GF-D8 (cell line): ENCODE results near the gene INTS12.
A peak's percentile ranks its signal among the peaks of the same experiment; 100 is the strongest.
"Not testable (repeated sequence)": the region's sequence is repeated elsewhere in the genome, so short reads cannot be mapped to it uniquely, and the experiment has no call there.

Source experiments
- DNase-seq: peaks from one replicate; lab custom pipeline; 2025; lab: John Stamatoyannopoulos, UW

Gene INTS12, protein sequence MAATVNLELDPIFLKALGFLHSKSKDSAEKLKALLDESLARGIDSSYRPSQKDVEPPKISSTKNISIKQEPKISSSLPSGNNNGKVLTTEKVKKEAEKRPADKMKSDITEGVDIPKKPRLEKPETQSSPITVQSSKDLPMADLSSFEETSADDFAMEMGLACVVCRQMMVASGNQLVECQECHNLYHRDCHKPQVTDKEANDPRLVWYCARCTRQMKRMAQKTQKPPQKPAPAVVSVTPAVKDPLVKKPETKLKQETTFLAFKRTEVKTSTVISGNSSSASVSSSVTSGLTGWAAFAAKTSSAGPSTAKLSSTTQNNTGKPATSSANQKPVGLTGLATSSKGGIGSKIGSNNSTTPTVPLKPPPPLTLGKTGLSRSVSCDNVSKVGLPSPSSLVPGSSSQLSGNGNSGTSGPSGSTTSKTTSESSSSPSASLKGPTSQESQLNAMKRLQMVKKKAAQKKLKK

DNA sequence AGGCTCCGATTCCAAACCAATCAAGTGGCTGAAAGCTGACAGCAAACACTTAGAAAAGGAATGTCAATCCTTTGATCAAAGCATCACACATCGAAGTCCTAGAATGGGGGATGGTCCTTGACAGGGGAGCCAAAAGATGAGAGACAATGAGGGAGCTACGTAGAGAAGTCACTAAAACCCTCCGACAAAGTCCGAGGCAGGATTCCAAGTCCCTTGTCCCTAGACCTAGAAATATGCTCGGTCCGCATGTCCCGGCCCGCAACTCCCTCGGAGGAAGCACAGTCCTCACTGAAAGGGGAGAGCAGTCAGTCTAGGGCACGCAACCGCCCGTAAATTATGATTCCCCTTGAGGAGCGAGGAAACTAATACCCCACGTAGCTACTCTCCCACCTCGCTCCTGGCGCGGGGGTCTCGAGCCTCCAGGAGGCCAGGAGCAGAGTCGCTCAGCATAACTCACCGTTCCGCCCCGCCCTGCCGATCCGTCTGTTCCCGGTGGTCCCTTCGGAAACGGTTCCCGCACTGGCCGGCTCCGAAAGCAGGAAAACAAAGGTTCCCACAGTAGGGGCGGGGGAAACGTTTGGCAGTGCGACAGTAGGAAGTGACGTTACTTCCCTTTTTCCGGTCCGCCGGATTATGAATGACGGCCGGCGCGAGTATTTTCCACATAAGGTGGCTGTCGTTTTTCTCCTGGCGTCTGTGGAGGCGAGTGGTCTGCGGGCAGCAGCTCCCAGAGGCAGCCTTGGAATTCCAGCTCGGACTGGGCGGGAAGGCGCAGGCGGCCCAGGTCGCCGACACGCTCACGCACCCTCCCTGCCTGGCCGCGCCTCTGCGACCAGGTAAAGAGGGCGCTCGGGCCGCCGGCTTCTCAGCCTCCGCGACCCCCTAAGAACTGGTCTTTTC lies at the start of gene INTS12, which contains the start of gene GSTCD:
Gene INTS12 (minus strand): TSS at position 509 of the 900 bp plus-strand sequence. CDS start 8,684 bp downstream, outside the sequence.
Gene GSTCD (plus strand): TSS at position 604 of the 900 bp plus-strand sequence. CDS start 8,830 bp downstream, outside the sequence.
- peak; percentile 70 for DNase-seq

DNA sequence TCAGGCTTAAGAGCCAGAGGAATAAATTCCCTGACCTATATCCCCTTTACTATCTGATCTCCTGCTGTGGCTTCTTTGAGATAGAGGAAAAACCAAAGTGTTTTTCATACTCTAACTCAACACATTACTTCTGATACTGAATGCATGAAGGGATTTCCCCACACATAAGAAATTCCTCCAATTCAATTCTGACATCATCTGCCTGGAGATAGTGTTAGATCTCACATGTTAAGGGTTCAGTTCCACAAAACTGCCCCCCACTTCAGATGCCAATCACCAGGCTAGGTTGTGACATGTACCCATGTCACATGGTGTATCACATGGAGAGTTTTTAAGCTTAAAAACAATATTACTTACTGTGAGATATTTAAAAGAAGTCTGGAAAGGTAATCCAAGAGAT lies 46.9 kb upstream of the INTS12 start:
- no peak for DNase-seq

DNA sequence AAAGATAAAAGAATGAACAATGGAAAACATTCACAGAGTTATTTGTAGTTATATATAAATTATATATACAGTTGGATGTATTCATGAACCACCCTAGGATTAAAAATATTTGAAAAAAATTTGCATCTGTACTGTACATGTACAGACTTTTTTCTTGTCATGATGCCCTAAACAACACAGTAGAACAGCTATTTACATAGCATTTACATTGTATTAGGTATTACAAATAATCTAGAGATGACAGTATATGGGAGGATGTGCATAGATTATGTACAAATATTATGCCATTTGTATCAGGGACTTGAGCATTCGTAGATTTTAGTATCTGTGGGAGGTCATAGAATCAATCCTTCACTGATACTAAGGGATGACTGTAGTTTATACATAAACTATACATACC lies 44.9 kb upstream of the INTS12 start:
- no peak for DNase-seq

- no peak for DNase-seq
Measured at GRCh38 chr4:105751718-105752299, 43.3 kb upstream of the INTS12 start.

DNA sequence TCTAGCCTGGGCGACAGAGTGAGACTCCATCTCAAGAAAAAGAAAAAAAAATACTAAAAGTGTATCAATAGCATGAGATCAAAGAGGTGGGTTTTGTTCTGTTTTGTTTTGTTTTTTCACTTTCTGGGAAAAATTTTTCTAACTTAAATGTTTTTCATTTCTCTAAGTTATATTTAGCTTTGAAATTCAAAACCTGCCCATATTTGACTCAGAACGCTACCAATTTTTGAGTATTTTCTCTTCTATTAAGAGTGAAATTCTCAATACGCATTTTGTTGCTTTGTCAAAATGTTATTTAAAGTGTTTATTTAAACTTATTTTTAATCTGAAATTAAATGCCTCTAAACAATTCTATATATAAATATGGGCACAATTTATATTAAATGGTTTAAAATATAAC lies 39.7 kb upstream of the INTS12 start:
- DNase-seq: no peak

GRCh38 chr4:105741548-105741947 lies 33.1 kb upstream of the INTS12 start:
- DNase-seq: no peak

DNA sequence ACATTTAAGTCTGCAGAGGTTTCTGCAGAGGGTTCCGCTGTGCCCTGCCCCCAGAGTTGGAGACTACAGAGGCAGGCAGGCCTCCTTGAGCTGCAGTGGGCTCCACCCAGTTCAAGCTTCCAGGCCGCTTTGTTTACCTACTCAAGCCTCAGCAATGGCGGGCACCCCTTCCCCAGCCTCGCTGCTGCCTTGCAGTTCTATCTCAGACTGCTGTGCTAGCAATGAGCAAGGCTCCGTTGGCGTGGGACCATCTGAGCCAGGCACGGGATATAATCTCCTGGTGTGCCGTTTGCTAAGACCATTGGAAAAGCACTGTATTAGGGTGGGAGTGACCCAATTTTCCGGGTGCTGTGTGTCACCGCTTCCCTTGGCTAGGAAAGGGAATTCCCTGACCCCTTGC lies 26.7 kb upstream of the INTS12 start:
- not testable (repeated sequence) for DNase-seq

DNA sequence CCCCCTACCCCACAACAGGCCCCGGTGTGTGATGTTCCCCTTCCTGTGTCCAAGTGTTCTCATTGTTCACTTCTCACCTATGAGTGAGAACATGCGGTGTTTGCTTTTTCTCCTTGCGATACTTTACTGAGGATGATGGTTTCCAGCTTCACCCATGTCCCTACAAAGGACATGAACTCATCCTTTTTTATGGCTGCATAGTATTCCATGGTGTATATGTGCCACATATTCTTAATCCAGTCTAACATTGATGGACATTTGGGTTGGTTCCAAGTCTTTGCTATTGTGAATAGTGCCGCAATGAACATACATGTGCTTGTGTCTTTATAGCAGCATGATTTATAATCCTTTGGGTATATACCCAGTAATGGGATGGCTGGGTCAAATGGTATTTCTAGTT lies 21.4 kb upstream of the INTS12 start:
- DNase-seq: not testable (repeated sequence)

DNA sequence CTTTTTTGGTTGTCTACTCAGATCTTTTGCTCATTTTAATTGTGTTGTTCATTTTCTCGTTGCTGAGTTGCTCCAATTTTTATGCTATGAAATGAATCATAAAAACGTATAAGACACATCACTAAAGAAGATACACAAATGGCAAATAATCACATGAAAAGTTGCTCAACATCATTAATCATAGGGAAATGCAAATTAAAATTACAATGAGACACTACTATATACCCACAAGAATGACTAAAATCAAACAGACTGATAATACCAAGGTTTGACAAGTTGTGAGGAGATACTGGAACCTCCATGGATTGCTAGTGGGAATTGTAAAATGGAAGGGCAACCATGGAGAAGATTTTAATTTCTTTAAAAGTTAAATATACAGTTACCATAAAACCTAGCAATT lies 17.1 kb upstream of the INTS12 start:
- DNase-seq: no peak

- DNase-seq: no peak
Measured at GRCh38 chr4:105719204-105719603, 10.7 kb upstream of the INTS12 start.

DNA sequence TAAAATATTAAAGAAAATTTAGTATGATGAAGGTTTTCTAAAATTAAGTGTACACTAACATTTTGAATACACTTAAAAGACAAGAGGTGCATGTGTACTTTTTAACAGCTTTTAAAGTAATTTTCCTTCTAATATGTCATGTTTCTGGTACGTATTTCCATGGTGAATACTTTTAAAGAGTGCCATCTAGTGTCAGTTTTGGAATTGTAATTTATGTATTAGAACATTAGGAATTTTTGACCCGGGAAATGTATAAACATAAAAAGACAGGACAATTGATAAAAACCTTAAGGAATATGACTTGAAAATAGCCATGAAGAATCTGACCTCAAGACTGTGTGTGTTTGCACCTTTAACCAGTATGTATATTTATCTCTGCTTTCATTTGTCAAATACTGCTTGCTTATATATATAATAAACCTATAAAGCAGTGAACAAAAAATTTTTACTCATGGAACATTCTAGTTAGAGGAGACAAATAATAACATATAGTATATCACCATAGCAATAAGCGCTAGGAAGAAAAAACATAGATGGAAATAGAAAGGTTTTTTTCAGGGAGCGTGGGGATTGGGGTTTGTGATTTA lies 7.3 kb upstream of the INTS12 start:
- DNase-seq: peak; percentile 27

DNA sequence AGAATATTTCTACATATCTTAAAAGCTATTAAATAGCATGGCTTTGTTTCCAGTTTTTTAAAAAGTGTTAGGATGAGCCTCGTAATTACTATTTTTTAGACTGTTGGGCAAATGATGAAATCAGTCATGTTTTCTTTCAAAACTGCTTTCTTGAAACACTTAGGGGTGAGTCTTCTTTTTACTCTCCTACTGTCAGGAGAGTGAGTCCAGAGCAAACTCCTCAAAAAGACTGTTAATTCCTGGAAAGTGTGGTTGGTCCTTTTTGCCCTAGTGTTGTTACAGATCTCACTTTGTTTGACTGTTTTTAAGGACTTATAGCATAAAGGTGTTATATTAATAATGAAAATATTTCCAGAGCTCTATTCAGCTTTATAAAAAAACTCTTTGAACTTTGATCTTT lies 6.4 kb upstream of the INTS12 start:
- peak; percentile 35 for DNase-seq

- peak; percentile 79 for DNase-seq
Measured at GRCh38 chr4:105714071-105714521, 5.6 kb upstream of the INTS12 start.

DNA sequence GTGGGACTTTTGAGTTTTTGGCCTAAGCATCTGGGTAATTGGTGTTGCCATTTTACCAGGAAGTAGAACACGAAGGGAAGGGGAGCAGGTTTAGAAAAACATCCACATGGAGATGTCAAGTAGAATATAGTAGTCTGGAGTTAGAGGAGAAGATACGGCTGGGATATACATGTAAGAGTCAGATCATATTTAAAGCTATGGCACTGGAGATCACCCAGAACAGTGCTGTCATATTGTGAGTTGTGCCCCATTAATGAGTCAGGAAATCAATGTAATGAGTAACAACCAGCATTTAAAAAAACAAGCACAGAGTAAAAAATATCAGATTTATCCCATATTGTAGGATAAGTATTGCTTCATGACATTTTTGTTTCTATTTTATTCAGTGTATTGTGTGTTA lies 4.3 kb upstream of the INTS12 start:
- DNase-seq: no peak

DNA sequence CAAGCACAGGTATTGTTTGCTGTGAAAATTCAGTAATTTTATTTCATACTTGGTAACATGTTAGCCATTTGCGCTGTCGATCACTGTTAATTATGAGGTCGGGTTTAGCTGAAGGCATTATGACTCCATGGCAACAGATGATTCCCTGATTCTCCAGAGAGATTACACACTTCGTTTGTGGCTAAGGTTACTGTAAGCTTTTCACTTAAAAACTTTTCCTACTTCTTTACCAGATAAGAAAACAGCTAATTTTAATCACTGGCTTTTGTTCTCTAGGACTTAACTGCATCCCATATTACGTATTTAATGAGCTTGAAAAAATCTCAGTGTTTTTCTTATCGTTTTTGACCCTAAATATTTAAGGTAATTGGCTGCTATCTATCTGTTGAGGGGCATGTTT lies 2.2 kb upstream of the INTS12 start:
- no peak for DNase-seq

DNA sequence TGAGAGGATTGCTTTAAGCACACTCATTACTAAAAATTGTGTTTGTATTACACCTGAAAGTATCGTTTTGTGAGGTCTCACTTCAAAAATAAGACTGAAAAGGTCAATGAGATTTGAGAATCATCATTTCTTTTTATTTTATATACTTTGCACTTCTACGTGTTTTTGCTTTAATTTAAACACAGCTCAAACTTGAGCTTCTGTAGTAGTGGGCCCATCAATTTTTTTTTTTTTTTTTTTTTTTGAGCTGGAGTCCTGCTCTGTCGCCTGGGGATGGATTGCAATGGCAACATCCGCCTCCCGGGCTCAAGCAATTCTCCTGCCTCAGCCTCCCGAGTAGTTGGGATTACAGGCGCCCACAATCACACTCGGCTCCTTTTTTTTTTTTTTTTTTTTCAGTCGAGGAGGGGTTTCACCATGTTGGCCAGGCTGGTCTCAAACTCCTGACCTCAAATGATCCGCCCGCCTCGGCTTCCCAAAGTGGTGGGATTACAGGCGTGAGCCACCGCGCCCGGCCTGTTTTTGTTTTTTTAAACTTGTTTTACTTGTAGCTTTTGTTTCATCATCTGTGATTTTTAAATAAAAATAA lies 1.6 kb upstream of the INTS12 start:
- DNase-seq: no peak

GRCh38 chr4:105709081-105709450 lies 577 bp upstream of the INTS12 start:
- peak; percentile 27 for DNase-seq

GRCh38 chr4:105707782-105708180 lies 708 bp downstream of the INTS12 start:
- DNase-seq: no peak

GRCh38 chr4:105698607-105699006 lies 9.9 kb downstream of the INTS12 start:
- DNase-seq: no peak

GRCh38 chr4:105695832-105696231 lies 12.7 kb downstream of the INTS12 start:
- DNase-seq: not testable (repeated sequence)

- not testable (repeated sequence) for DNase-seq
Measured at GRCh38 chr4:105694812-105695211, 13.7 kb downstream of the INTS12 start.
